Common myeloid progenitor, CD34-positive (primary cell): Measurements from ENCODE around the gene DGCR6L.
"Not testable (repeated sequence)": the region's sequence is repeated elsewhere in the genome, so short reads cannot be mapped to it uniquely, and the experiment has no call there.

Source experiments
- CTCF ChIA-PET: fragments of 350-600 bp; sonication (Branson Sonifier 250); formaldehyde crosslinking; loops from one replicate; lab custom pipeline; 2021; ENCODE audit warnings: antibody characterized with exemption; lab: Charles Lee
- POLR2A ChIA-PET: fragments of 350-600 bp; sonication (Branson Sonifier 250); formaldehyde crosslinking; loops from one replicate; lab custom pipeline; 2021; ENCODE audit warnings: antibody characterized with exemption; lab: Charles Lee
- DNase-seq, 3 donors: peaks; one replicate each; pipeline versions ENCODE4 v3.0.0 to v3.0.0-alpha.2; 2013
- H3K27ac ChIP-seq, 2 experiments: 1 replicate in 1 of 2; 2 replicates in 1 of 2; pipeline ENCODE4 v1.7.0; 2013; ENCODE audit warnings: inconsistent platforms in 2 of 2, low read length in 2 of 2, mild to moderate bottlenecking in 2 of 2, low read depth in 1 of 2, moderate library complexity in 1 of 2; ENCODE audit not compliant: severe bottlenecking in 2 of 2, insufficient read depth in 1 of 2, poor library complexity in 1 of 2
- H3K27me3 ChIP-seq, 5 experiments: replicated peaks in 2 of 5; 1 replicate in 3 of 5; 2 replicates in 2 of 5; pipeline versions ENCODE4 v1.6.1 to v1.7.0; 2013; ENCODE audit warnings: low read length in 4 of 5, mild to moderate bottlenecking in 2 of 5, moderate library complexity in 2 of 5, inconsistent platforms in 1 of 5; ENCODE audit not compliant: insufficient read depth in 5 of 5, control insufficient read depth in 4 of 5
- H3K36me3 ChIP-seq, 4 experiments: 1 replicate in 2 of 4; 2 replicates in 2 of 4; pipeline versions ENCODE4 v1.6.1 to v1.7.0; 2013; ENCODE audit warnings: low read length in 3 of 4, control low read depth in 1 of 4, mild to moderate bottlenecking in 1 of 4; ENCODE audit not compliant: control insufficient read depth in 4 of 4, insufficient read depth in 4 of 4
- H3K4me1 ChIP-seq, 4 experiments: 1 replicate in 3 of 4; 2 replicates in 1 of 4; pipeline versions ENCODE4 v1.6.1 to v1.7.1; 2013; ENCODE audit warnings: low read length in 3 of 4, mild to moderate bottlenecking in 3 of 4, control low read depth in 1 of 4, inconsistent platforms in 1 of 4, moderate library complexity in 1 of 4; ENCODE audit not compliant: control insufficient read depth in 4 of 4, insufficient read depth in 4 of 4; ENCODE audit errors: control extremely low read depth in 1 of 4
- H3K4me3 ChIP-seq, 7 experiments: 1 replicate in 4 of 7; 2 replicates in 3 of 7; pipeline versions ENCODE4 v1.5.1 to v1.7.0; 2013; ENCODE audit warnings: mild to moderate bottlenecking in 7 of 7, low read length in 6 of 7, moderate library complexity in 6 of 7, inconsistent platforms in 2 of 7, low read depth in 2 of 7, control low read depth in 1 of 7; ENCODE audit not compliant: insufficient read depth in 4 of 7, control insufficient read depth in 1 of 7; ENCODE audit errors: extremely low read depth in 1 of 7
- H3K9me3 ChIP-seq, 5 experiments: 1 replicate in 4 of 5; 2 replicates in 1 of 5; pipeline versions ENCODE4 v1.6.1 to v1.7.1; 2013; ENCODE audit warnings: low read length in 4 of 5, mild to moderate bottlenecking in 2 of 5, inconsistent platforms in 1 of 5, low read depth in 1 of 5, moderate library complexity in 1 of 5; ENCODE audit not compliant: control insufficient read depth in 4 of 5, insufficient read depth in 2 of 5; ENCODE audit errors: control extremely low read depth in 1 of 5
- WGBS: methylation state at CpG from one replicate; pipeline ENCODE4 v1.1.5; 2013; ENCODE audit not compliant: insufficient coverage; 5-methylcytosine and 5-hydroxymethylcytosine counted together

DGCR6L gene

GRCh38 chr22:20354238-20354975 lies 34.5 kb upstream of the DGCR6L start:
- no peak for DNase-seq
- Histone ChIP-seq H3K9me3 (no peaks in the 10 kb centered on the region), H3K36me3 (no peaks in the 10 kb centered on the region), H3K27ac (no peak overlapping the region), H3K27me3 (no peaks in the 10 kb centered on the region), H3K4me1 (no peaks in the 10 kb centered on the region), H3K4me3 (peak overlapping the region in 1 of 7 experiments; percentile 11)
- ChIA-PET CTCF (no interaction called here), POLR2A (no interaction called here)
- 94% methylated on average over 74 of the region's 81 CpGs for WGBS

DNA sequence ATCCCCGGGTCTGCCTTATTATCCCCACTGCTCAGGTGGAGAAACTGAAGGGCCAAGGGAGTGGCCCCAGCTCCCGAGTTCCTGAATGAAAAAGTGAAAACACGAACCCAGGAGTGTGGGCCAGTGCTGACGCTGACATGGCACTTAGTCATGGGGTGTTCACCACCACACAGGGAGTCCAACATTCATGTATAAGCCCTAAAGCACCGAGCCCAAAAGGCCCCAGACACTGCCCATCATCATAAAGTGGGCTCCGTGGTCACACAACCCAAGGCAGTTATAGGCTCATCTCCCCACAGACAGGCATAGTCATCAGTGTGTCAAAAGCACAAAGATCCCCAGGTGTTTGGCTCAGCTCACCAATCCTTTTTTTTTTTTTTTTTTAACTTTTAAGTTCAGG lies 32.7 kb upstream of the DGCR6L start:
- DNase-seq, CTCF ChIA-PET, H3K4me3 ChIP-seq, H3K4me1 ChIP-seq, POLR2A ChIA-PET, H3K36me3 ChIP-seq, H3K27me3 ChIP-seq, H3K27ac ChIP-seq, H3K9me3 ChIP-seq: not testable (repeated sequence)
- WGBS: 97% methylated on average over 3 of the region's 6 CpGs

DNA sequence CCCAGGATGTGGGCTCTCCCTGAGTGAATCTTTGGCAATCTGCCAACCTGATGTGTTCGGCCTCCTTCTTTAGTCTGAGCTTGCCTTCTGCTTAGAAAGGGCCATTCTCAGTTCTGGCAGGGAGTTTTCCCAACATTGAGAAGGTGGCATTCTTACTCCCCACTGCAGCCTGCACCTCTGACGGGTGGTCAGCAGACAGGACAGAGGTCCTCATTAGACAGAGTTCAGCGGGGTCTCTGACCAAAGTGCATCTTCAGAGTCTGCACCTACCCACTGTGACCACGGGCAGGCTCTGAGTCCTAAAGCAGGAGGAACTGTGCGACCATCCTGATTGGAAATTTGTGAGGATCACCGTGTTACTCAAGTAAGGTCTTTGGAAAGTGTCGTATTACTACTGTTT lies 26.7 kb upstream of the DGCR6L start:
- WGBS: no CpG with 5 or more reads among the region's 7 CpGs
- H3K4me3 ChIP-seq, POLR2A ChIA-PET, H3K27me3 ChIP-seq, DNase-seq, H3K4me1 ChIP-seq, CTCF ChIA-PET, H3K36me3 ChIP-seq, H3K27ac ChIP-seq, H3K9me3 ChIP-seq: not testable (repeated sequence)

DNA sequence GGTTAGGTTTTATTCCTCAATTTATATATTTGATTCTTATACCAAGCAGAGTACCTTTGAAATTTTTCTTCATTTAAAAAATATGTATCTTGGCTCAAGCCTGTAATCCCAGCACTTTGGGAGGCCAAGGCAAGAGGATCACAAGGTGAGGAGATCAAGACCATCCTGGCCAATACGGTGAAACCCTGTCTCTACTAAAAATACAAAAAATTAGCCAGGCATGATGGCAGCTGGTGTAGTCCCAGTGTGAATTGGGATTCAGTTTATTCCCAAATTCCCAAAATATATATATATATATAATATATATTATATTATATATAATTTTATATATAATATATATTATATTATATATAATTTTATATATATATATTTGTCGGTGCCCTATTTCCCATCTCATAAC lies 18.4 kb upstream of the DGCR6L start:
- DNase-seq: peak in 1 of 3 donors; percentile 21
- H3K4me3 ChIP-seq, H3K27me3 ChIP-seq, H3K36me3 ChIP-seq, POLR2A ChIA-PET, H3K27ac ChIP-seq, H3K4me1 ChIP-seq, H3K9me3 ChIP-seq, CTCF ChIA-PET: not testable (repeated sequence)
- WGBS: 100% methylated on average over 1 of the region's 2 CpGs

GRCh38 chr22:20337807-20338206 lies 17.9 kb upstream of the DGCR6L start:
- DNase-seq: peak in 2 of 3 donors; percentile 21 to 34
- H3K27ac ChIP-seq, H3K36me3 ChIP-seq, H3K4me1 ChIP-seq, CTCF ChIA-PET, H3K4me3 ChIP-seq, H3K9me3 ChIP-seq, H3K27me3 ChIP-seq, POLR2A ChIA-PET: not testable (repeated sequence)
- WGBS: no CpG with 5 or more reads among the region's 3 CpGs

DNA sequence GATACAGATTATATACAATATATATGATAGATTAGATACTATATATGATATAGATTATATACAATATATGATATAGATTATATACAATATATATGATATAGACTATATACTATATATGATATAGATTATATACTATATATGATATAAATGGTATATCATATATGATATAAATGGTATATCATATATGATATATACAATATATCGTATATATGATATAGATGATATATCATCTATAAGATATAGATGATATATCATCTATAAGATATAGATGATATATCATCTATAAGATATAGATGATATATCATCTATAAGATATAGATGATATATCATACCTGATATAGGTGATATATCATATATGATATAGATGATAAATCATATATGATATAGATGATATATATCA lies 16.7 kb upstream of the DGCR6L start:
- CTCF ChIA-PET, H3K4me1 ChIP-seq, H3K36me3 ChIP-seq, H3K9me3 ChIP-seq, H3K4me3 ChIP-seq, POLR2A ChIA-PET, H3K27ac ChIP-seq, DNase-seq, H3K27me3 ChIP-seq: not testable (repeated sequence)
- no CpG with 5 or more reads among the region's 1 CpG for WGBS

GRCh38 chr22:20328569-20328930 lies 8.7 kb upstream of the DGCR6L start:
- H3K9me3 ChIP-seq, H3K27ac ChIP-seq, POLR2A ChIA-PET, CTCF ChIA-PET, H3K4me3 ChIP-seq, H3K36me3 ChIP-seq, H3K4me1 ChIP-seq, H3K27me3 ChIP-seq: not testable (repeated sequence)
- no CpG with 5 or more reads among the region's 5 CpGs for WGBS
- peak in 2 of 3 donors; percentile 33 to 57 for DNase-seq
